HS-27A (cell line): ENCODE results near the gene SZT2.
"Not testable (repeated sequence)": the region's sequence is repeated elsewhere in the genome, so short reads cannot be mapped to it uniquely, and the experiment has no call there.

ENCODE experiments used
- DNase-seq: peaks from one replicate; pipeline ENCODE4 v3.0.0-alpha.2; 2012; ENCODE audit warnings: low read depth, missing footprints

SZT2 gene

DNA sequence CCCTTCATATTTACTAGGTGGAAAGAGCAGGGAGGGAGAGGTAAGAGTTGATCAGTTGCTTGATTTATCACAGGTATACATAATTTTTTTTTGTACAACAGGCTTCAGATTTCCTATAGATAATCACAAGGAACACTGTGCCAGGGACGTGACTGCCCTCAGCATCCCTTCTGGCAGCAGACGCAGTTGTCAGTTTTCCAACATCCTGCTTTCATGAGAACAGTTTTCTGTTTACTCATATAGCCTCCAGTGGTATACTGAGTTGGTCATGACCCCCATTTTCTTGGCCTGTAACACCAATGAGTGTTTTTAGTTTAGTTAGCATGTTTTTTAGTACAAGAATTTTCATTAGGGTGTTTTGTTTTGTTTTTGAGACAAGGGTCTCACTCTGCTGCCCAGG lies 103.1 kb downstream of the SZT2 start:
- no peak for DNase-seq

DNA sequence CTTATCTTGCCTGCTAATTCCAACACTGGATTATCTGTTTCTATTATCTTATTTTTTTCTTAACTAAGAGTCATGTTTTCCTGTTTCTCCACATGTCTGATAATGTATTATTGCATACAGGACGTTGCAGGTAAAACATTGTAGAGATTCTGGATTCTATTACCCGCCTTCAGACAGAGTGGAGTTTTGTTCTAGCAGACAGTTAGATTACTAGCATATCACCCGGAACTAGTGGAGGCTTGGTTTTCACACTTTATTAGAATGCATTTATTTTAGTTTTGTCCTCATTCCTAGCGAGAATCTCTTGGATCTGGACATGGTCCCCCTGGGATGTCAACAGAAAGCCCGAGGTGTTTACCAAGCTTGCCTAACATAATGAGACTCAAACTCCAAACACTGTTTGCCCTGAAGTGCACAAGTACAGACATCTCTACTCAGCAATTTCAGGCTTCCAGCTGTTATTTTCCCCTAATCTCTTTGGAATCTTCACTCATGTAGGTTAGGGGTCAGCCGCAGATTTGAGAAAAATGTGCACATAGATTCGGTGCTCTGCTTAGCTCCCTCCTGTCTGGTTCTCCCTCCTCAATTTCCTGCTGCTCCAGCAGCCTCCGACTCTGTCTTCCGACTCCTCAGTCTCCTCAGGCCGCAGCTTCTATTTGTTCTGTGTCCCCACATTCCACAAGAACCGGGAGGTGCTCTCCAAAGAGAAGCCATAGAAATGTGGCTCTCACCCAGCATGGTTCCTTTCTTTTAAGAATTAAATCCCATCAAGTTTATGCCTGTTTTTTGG lies 104.2 kb downstream of the SZT2 start:
- no peak for DNase-seq

DNA sequence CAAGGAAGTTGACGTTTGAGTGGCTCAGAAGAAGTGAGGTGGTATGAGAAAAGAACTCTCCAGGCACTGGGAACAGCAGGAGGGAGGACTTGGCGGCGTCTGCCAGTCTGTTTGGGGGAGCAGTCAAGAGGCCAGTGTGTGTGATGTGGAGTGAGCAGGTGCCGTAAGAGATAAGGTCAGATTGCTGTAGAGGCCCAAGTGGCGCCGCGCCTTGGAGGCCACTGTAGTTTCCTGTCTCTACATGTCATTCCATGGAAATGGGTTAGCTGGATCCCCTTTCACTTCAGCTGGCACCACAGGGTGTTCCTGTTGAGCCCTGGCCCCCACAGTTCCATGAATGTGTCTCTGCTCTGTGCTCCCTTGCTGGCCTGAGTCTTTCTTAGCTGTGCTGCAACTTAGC lies 105.5 kb downstream of the SZT2 start:
- DNase-seq, result no peak

DNA sequence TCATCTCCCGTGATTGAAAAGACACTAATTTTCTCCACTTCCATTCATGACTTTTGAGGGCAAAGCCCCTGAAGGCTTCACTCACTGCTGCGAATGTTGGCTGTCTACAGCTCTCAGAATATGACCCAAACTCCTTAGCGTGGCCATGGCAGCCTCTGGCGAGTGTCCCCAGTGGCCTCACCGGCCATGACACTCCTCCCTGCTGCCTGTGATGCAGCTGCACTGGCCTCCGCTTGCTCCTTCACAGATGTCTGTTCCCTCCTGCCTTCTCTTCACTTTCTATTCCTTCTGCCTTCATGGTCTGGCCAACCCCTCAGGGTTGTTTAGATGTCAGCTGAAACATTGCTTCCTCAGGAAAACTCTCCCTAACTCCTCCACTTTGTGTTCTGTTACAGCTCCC lies 110.2 kb downstream of the SZT2 start:
- DNase-seq, result no peak

DNA sequence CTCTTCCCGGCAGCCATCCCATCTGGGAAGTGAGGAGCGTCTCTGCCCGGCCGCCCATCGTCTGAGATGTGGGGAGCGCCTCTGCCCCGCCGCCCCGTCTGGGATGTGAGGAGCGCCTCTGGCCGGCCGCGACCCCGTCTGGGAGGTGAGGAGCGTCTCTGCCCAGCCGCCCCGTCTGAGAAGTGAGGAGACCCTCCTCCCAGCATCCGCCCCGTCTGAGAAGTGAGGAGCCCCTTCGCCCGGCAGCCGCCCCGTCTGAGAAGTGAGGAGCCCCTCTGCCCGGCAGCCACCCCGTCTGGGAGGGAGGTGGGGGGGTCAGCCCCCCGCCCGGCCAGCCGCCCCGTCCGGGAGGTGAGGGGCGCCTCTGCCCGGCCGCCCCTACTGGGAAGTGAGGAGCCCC lies 112.1 kb downstream of the SZT2 start:
- not testable (repeated sequence) for DNase-seq

DNA sequence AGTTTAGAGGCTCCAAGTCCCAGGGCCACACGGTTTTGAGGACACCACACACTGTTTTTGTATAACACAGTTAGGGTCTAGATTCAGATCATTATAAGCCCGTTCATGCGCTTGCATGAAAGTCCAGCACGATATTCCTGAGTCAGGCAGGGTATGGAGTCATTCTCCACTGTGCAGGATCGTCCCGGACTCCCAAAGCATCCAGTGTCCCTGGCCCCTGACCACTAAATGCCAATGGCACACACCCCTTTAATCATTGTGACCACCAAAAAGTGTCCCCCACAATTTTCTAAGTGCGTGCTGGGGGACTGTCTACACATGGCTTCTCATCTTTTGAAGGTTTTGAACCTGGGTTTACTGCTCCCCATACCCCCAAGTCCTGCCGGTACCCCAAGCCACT lies 113.8 kb downstream of the SZT2 start:
- DNase-seq, result no peak
